Epithelial cell of proximal tubule (primary cell): ENCODE measurements around the gene PPP2R5D. TPM values are rescaled to one million over a fixed set of nuclear protein-coding genes. Genes with fewer than 3 reads are reported as not detected.
A peak's percentile ranks its signal among the peaks of the same experiment; 100 is the strongest.

Experiments used
- DNase-seq: peaks from one replicate; pipeline ENCODE4 v3.0.0-alpha.2; 2011; ENCODE audit warnings: low read depth
- H3K4me3 ChIP-seq: 2 replicates; pipeline ENCODE4 v1.5.1; 2011; ENCODE audit warnings: low read depth, mild to moderate bottlenecking, low read length
- CTCF ChIP-seq: conservative IDR thresholded peaks from 2 replicates; pipeline ENCODE4 v1.5.1; 2012; ENCODE audit warnings: low read depth, mild to moderate bottlenecking, low read length
- total RNA-seq: library from RNA; depleted of rRNA; stranded (reverse); fragments of >200 nt; gene quantifications from 2 replicates; pipeline ENCODE4 v1.2.3, GENCODE V29; 2015

PPP2R5D gene
- total RNA-seq, 1 donor from 2014 or later = 94.2 TPM

GRCh38 chr6:42978839-42979522 is 5.4 kb upstream of the PPP2R5D start, which contains the start of gene PEX6:
Gene PEX6 (minus strand): TSS chr6:42979181. CDS start chr6:42979150, 31 bp downstream.
- no peak for TF ChIP-seq CTCF

GRCh38 chr6:42979523-42980177 is 4.7 kb upstream of the PPP2R5D start:
- DNase-seq = no peak
- no peak for TF ChIP-seq CTCF

More at GRCh38 chr6:42978839-42979522, 5.4 kb upstream of the PPP2R5D start, which contains the start of gene PEX6:
- DNase-seq = peak; percentile 36
- peak within 1 kb of the TSS; percentile 90 for H3K4me3 ChIP-seq

GRCh38 chr6:42981836-42982235 is 2.5 kb upstream of the PPP2R5D start:
- no peak for DNase-seq
- H3K4me3 ChIP-seq = no peak overlapping the region
- no peak for TF ChIP-seq CTCF

More at GRCh38 chr6:42979523-42980177, 4.7 kb upstream of the PPP2R5D start:
- peak overlapping the region; percentile 90 for H3K4me3 ChIP-seq

DNA sequence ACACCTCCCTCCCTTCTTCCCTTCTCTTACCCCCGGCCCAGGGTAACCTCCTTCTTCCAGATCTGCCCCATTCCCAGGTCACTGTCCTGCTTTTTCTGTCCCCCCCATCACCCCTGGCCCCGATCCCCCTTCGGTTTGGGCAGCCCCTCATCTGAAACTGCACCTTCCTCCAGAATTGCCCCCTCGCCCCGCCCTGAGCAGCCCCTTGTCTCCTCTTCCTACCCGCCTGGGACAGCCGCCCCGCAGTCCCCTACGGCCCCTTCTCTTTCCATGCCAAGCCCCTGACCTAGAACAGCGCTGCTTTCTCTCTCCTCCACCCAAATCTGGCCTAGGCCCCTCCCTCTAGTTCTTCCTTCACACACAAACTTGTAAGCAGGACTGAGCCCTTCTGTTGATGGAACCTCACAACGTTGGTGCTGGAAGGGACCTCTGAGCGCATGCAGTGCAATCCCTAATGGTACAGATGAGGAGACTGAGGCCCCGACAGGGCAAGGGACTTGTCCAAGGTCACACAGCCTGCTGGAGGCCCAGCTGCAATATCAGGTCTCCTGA is 630 bp downstream of the PPP2R5D start:
- peak overlapping the region; percentile 95 for H3K4me3 ChIP-seq
- no peak for TF ChIP-seq CTCF
- no peak for DNase-seq

GRCh38 chr6:42987533-42988451 is 3.4 kb downstream of the PPP2R5D start:
- H3K4me3 ChIP-seq = no peak overlapping the region
- no peak for TF ChIP-seq CTCF
- DNase-seq = no peak

- no peak for TF ChIP-seq CTCF
- no peak for DNase-seq
- no peak overlapping the region for H3K4me3 ChIP-seq
These were observed 4.2 kb downstream of the PPP2R5D start for GRCh38 chr6:42988486-42989020.
